ENCODE results near the gene OBP2A. TPM values are rescaled to one million over a fixed set of nuclear protein-coding genes. Genes with fewer than 3 reads are reported as not detected.

OBP2A gene
- total RNA-seq, 4 donors from 2014 or later = not detected

DNA sequence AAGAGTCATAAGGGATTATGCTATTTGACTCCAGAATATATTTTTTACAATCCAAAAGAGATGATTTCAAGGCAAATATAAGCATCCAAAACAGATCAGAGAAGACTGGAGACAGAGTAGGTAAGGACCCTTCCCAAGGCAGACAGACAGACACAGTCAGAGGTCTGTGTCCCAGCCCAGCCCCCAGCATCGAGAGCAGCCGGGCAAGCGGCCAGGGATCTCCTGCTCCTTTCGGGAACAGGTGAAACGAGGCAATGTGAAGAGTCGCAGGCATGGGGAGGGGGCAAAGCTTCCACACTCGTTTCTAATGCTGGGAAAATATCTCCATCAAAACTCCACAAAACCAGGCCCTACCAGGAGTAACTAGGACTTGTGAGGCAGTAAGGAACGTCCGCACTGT, 21.4 kb downstream of the OBP2A start:
- H3K9me3 ChIP-seq = no peaks in the 10 kb centered on the region
- WGBS, 2 donors (ENCODE audit: low coverage in 1 of 2) = 49 to 69% methylated on average over 5 to 9 of the region's 9 CpGs
- peaks cover 13% of the 10 kb centered on the region for H3K27me3 ChIP-seq
- intact Hi-C loops (cut with DNase I; ENCODE audit: low total_unique reads) = no loop called here
- in situ Hi-C loops (cut with MboI; ENCODE audit: low pct_ligation_motif_present in 1 of 4, low pct_unique_long_range_greater_than_20kb in 1 of 4, low sequenced_read_pairs in 3 of 4) = no loop called here
- no peak overlapping the region for H3K4me3 ChIP-seq
- no peak for TF ChIP-seq POLR2A (IDR thresholded peaks at IDR 0.05)
- no peak for TF ChIP-seq POLR2AphosphoS5 (IDR thresholded peaks at IDR 0.05)
- TF ChIP-seq EP300 (IDR thresholded peaks at IDR 0.05; ENCODE audit: low read depth) = no peak
- TF ChIP-seq, protein P1, sequence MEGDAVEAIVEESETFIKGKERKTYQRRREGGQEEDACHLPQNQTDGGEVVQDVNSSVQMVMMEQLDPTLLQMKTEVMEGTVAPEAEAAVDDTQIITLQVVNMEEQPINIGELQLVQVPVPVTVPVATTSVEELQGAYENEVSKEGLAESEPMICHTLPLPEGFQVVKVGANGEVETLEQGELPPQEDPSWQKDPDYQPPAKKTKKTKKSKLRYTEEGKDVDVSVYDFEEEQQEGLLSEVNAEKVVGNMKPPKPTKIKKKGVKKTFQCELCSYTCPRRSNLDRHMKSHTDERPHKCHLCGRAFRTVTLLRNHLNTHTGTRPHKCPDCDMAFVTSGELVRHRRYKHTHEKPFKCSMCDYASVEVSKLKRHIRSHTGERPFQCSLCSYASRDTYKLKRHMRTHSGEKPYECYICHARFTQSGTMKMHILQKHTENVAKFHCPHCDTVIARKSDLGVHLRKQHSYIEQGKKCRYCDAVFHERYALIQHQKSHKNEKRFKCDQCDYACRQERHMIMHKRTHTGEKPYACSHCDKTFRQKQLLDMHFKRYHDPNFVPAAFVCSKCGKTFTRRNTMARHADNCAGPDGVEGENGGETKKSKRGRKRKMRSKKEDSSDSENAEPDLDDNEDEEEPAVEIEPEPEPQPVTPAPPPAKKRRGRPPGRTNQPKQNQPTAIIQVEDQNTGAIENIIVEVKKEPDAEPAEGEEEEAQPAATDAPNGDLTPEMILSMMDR (IDR thresholded peaks at IDR 0.05) = no peak
- H3K27ac ChIP-seq = no peak overlapping the region
- no peaks in the 10 kb centered on the region for H3K4me1 ChIP-seq
- no peak for DNase-seq
- no peaks in the 10 kb centered on the region for H3K36me3 ChIP-seq

GRCh38 chr9:135568026-135568425, 22.1 kb downstream of the OBP2A start:
- H3K27ac ChIP-seq = no peak overlapping the region
- H3K36me3 ChIP-seq = no peaks in the 10 kb centered on the region
- in situ Hi-C loops (cut with MboI; ENCODE audit: low pct_ligation_motif_present in 1 of 4, low pct_unique_long_range_greater_than_20kb in 1 of 4, low sequenced_read_pairs in 3 of 4) = no loop called here
- no peaks in the 10 kb centered on the region for H3K4me1 ChIP-seq
- 88% methylated on average over 6 of the region's 6 CpGs; no CpG with 5 or more reads in 1 of the 2 donors for WGBS, 2 donors (ENCODE audit: low coverage in 1 of 2)
- no peak for DNase-seq
- H3K4me3 ChIP-seq = no peak overlapping the region
- TF ChIP-seq, protein P1 (IDR thresholded peaks at IDR 0.05) = no peak
- no peaks in the 10 kb centered on the region for H3K9me3 ChIP-seq
- intact Hi-C loops (cut with DNase I; ENCODE audit: low total_unique reads) = no loop called here
- H3K27me3 ChIP-seq = peaks cover 13% of the 10 kb centered on the region

DNA sequence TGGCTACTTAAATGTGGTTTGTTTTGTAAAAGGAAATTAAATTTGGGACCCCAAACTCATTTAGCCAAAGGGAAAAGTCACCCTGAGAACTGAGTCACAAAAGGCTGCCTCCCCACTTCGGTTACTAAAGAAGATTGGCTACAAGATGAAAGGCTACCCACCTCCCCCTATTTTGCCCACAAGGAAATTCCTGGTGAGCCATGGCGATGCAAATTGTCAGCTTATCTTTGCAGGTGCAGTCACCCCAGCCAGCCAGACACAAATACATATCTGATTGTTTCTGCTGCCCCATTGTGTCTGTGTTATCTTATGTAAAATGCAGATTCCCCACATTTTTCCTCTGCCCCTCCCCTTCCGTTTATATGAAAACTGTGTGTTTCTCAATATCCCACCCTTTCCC, 24.5 kb downstream of the OBP2A start:
- no peak for DNase-seq
- no peaks in the 10 kb centered on the region for H3K36me3 ChIP-seq
- intact Hi-C loops (cut with DNase I; ENCODE audit: low total_unique reads) (no loop called here), in situ Hi-C loops (cut with MboI; ENCODE audit: low pct_ligation_motif_present in 1 of 4, low pct_unique_long_range_greater_than_20kb in 1 of 4, low sequenced_read_pairs in 3 of 4) (no loop called here)
- no peaks in the 10 kb centered on the region for H3K9me3 ChIP-seq
- no peak overlapping the region for H3K27ac ChIP-seq
- H3K4me3 ChIP-seq = no peak overlapping the region
- H3K27me3 ChIP-seq = peaks cover 8% of the 10 kb centered on the region
- TF ChIP-seq, protein P1 (IDR thresholded peaks at IDR 0.05) = no peak
- TF ChIP-seq EP300 (IDR thresholded peaks at IDR 0.05; ENCODE audit: low read depth) (no peak), POLR2AphosphoS5 (IDR thresholded peaks at IDR 0.05) (no peak), POLR2A (IDR thresholded peaks at IDR 0.05) (no peak)
- 41 to 51% methylated on average over 3 of the region's 3 CpGs for WGBS, 2 donors (ENCODE audit: low coverage in 1 of 2)
- H3K4me1 ChIP-seq = no peaks in the 10 kb centered on the region

DNA sequence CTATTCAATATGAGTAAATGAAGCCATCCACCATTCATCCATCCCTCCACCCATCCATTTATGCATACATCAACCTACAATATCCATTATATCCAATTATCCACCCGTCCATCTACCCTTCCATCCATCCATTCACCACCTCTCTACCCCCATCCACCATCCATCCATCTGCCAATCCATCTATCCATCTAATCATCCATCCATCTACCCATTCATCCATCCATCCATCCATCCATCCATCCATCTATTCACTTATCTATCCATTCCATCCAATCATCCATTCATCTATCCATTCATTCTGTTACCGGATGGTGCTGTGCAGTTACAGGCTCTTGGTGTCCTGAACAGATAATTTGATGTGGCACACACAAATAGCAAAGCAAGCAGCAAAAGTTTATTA, 26.3 kb downstream of the OBP2A start:
- DNase-seq = no peak
- intact Hi-C loops (cut with DNase I; ENCODE audit: low total_unique reads) = no loop called here
- Histone ChIP-seq H3K36me3 (no peaks in the 10 kb centered on the region), H3K27me3 (no peaks in the 10 kb centered on the region), H3K4me3 (no peak overlapping the region), H3K9me3 (no peaks in the 10 kb centered on the region), H3K27ac (no peak overlapping the region), H3K4me1 (no peaks in the 10 kb centered on the region)
- WGBS, 2 donors (ENCODE audit: low coverage in 1 of 2) = 70 to 83% methylated on average over 2 of the region's 2 CpGs
- TF ChIP-seq EP300 (IDR thresholded peaks at IDR 0.05; ENCODE audit: low read depth) (no peak), POLR2AphosphoS5 (IDR thresholded peaks at IDR 0.05) (no peak), POLR2A (IDR thresholded peaks at IDR 0.05) (no peak)
- TF ChIP-seq, protein P1 (IDR thresholded peaks at IDR 0.05) = no peak
- in situ Hi-C loops (cut with MboI; ENCODE audit: low pct_ligation_motif_present in 1 of 4, low pct_unique_long_range_greater_than_20kb in 1 of 4, low sequenced_read_pairs in 3 of 4) = no loop called here

Measured in transverse colon (tissue), 4 donors.